ENCODE measurements around the gene ARF3.

GRCh38 chr12:48997719-48998496 lies 40.6 kb upstream of the ARF3 start:
- TF ChIP-seq POLR2A (IDR thresholded peaks at IDR 0.05), result no peak
- TF ChIP-seq, protein P1, sequence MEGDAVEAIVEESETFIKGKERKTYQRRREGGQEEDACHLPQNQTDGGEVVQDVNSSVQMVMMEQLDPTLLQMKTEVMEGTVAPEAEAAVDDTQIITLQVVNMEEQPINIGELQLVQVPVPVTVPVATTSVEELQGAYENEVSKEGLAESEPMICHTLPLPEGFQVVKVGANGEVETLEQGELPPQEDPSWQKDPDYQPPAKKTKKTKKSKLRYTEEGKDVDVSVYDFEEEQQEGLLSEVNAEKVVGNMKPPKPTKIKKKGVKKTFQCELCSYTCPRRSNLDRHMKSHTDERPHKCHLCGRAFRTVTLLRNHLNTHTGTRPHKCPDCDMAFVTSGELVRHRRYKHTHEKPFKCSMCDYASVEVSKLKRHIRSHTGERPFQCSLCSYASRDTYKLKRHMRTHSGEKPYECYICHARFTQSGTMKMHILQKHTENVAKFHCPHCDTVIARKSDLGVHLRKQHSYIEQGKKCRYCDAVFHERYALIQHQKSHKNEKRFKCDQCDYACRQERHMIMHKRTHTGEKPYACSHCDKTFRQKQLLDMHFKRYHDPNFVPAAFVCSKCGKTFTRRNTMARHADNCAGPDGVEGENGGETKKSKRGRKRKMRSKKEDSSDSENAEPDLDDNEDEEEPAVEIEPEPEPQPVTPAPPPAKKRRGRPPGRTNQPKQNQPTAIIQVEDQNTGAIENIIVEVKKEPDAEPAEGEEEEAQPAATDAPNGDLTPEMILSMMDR (IDR thresholded peaks at IDR 0.05), result no peak

Data from uterus (tissue), 2 donors.